Coronary artery (tissue), 2 donors: ENCODE results near the gene PTPRQ.

Source experiments
- DNase-seq: peaks from one replicate; pipeline ENCODE4 v3.0.0-alpha.2; 2017; ENCODE audit warnings: low spot score
- H3K27ac ChIP-seq, 2 donors: fragments of 200-600 bp; sonication (generic); one replicate each; pipeline ENCODE4 v1.5.1; 2016 to 2019
- H3K4me3 ChIP-seq: fragments of 200-600 bp; sonication (generic); 2 replicates; pipeline ENCODE4 v1.5.1; 2016; ENCODE audit warnings: mild to moderate bottlenecking, moderate library complexity
- CTCF ChIP-seq: fragments of 200-600 bp; sonication (generic); IDR thresholded peaks from one replicate; pipeline ENCODE4 v1.5.1; 2019; ENCODE audit warnings: antibody characterized with exemption

The PTPRQ gene

GRCh38 chr12:80491166-80491565, 47.1 kb downstream of the PTPRQ start:
- TF ChIP-seq CTCF = no peak
- Histone ChIP-seq H3K4me3 (no peak overlapping the region), H3K27ac (no peak overlapping the region)
- DNase-seq = no peak

- DNase-seq = no peak
- H3K4me3 ChIP-seq = no peak overlapping the region
- H3K27ac ChIP-seq = no peak overlapping the region
- no peak for TF ChIP-seq CTCF
Observed at GRCh38 chr12:80493466-80493865, 49.4 kb downstream of the PTPRQ start.

GRCh38 chr12:80494836-80495235, 50.8 kb downstream of the PTPRQ start:
- no peak for DNase-seq
- Histone ChIP-seq H3K27ac (no peak overlapping the region), H3K4me3 (no peak overlapping the region)
- TF ChIP-seq CTCF = no peak

- no peak for DNase-seq
- Histone ChIP-seq H3K4me3 (no peak overlapping the region), H3K27ac (no peak overlapping the region)
- TF ChIP-seq CTCF = no peak
Observed at GRCh38 chr12:80498059-80498728, 54.2 kb downstream of the PTPRQ start.

GRCh38 chr12:80504389-80505163, 60.5 kb downstream of the PTPRQ start:
- H3K4me3 ChIP-seq = no peak overlapping the region
- H3K27ac ChIP-seq = no peak overlapping the region
- no peak for TF ChIP-seq CTCF
- DNase-seq = no peak

GRCh38 chr12:80509781-80510556, 65.9 kb downstream of the PTPRQ start:
- Histone ChIP-seq H3K27ac (no peak overlapping the region), H3K4me3 (no peak overlapping the region)
- no peak for TF ChIP-seq CTCF
- DNase-seq = no peak
